ENCODE measurements around the gene CCDC197.

DNA sequence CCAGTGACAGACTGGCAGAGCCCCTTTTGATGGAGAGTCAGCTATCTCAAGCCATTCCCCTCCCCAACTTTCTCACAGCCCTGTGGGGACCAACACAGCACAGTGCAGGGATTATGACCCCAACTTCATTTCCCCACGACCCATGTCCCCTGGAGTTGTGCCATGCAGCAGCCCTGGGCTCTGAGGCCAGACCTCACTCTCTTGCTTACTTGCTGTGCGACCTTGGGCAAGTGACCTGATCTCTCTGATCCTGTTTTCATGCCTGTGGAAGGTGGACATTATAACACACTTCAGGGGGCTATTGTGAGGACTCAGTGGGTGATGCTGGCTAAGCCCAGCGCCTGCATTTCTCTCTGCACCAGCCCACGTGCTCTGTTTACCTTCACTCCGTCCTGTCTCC is 43.1 kb downstream of the CCDC197 start:
- TF ChIP-seq, protein P1, sequence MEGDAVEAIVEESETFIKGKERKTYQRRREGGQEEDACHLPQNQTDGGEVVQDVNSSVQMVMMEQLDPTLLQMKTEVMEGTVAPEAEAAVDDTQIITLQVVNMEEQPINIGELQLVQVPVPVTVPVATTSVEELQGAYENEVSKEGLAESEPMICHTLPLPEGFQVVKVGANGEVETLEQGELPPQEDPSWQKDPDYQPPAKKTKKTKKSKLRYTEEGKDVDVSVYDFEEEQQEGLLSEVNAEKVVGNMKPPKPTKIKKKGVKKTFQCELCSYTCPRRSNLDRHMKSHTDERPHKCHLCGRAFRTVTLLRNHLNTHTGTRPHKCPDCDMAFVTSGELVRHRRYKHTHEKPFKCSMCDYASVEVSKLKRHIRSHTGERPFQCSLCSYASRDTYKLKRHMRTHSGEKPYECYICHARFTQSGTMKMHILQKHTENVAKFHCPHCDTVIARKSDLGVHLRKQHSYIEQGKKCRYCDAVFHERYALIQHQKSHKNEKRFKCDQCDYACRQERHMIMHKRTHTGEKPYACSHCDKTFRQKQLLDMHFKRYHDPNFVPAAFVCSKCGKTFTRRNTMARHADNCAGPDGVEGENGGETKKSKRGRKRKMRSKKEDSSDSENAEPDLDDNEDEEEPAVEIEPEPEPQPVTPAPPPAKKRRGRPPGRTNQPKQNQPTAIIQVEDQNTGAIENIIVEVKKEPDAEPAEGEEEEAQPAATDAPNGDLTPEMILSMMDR (conservative IDR thresholded peaks at IDR 0.05; ENCODE audit: low read length) = no peak
- TF ChIP-seq EZH2phosphoT487 (IDR thresholded peaks at IDR 0.05; ENCODE audit: borderline replicate concordance, low read depth, low read length) = no peak

Measured in OCI-LY7 (cell line).